Type B pancreatic cell (in vitro differentiated cells): ENCODE data around the gene INPP5A. TPM values are rescaled to one million over a fixed set of nuclear protein-coding genes. Genes with fewer than 3 reads are reported as not detected.

Experiments
- DNase-seq: peaks from one replicate; pipeline ENCODE4 v3.0.0; 2021; ENCODE audit warnings: mixed read lengths; ENCODE audit not compliant: unreplicated experiment; ENCODE audit errors: extremely low spot score
- H3K27ac Mint-ChIP-seq: 2 replicates; pipeline ENCODE4 v1.8.0; 2021; ENCODE audit warnings: mild to moderate bottlenecking, mixed read lengths
- H3K27me3 Mint-ChIP-seq: 2 replicates; pipeline ENCODE4 v1.8.0; 2021; ENCODE audit warnings: mixed read lengths
- H3K36me3 Mint-ChIP-seq: 2 replicates; pipeline ENCODE4 v1.8.0; 2021; ENCODE audit warnings: mixed read lengths
- H3K4me1 Mint-ChIP-seq: one replicate; pipeline ENCODE4 v1.8.0; 2021; ENCODE audit warnings: mixed read lengths; ENCODE audit not compliant: unreplicated experiment
- H3K4me3 Mint-ChIP-seq: 2 replicates; pipeline ENCODE4 v1.8.0; 2021; ENCODE audit warnings: mild to moderate bottlenecking, mixed read lengths
- H3K9me3 Mint-ChIP-seq: 2 replicates; pipeline ENCODE4 v1.8.0; 2021; ENCODE audit warnings: mixed read lengths
- total RNA-seq: library from RNA; stranded (reverse); gene quantifications from 2 replicates; pipeline ENCODE4 v1.2.1, GENCODE V29; 2021; ENCODE audit warnings: low replicate concordance
- TF ChIP-seq, protein P1 (sequence below): fragments of 200-600 bp; sonication (generic); conservative IDR thresholded peaks from 2 replicates; pipeline ENCODE4 v1.5.0; 2021; ENCODE audit warnings: antibody characterized with exemption, mild to moderate bottlenecking

INPP5A gene
- total RNA-seq, 1 donor from 2014 or later: 26.6 TPM

DNA sequence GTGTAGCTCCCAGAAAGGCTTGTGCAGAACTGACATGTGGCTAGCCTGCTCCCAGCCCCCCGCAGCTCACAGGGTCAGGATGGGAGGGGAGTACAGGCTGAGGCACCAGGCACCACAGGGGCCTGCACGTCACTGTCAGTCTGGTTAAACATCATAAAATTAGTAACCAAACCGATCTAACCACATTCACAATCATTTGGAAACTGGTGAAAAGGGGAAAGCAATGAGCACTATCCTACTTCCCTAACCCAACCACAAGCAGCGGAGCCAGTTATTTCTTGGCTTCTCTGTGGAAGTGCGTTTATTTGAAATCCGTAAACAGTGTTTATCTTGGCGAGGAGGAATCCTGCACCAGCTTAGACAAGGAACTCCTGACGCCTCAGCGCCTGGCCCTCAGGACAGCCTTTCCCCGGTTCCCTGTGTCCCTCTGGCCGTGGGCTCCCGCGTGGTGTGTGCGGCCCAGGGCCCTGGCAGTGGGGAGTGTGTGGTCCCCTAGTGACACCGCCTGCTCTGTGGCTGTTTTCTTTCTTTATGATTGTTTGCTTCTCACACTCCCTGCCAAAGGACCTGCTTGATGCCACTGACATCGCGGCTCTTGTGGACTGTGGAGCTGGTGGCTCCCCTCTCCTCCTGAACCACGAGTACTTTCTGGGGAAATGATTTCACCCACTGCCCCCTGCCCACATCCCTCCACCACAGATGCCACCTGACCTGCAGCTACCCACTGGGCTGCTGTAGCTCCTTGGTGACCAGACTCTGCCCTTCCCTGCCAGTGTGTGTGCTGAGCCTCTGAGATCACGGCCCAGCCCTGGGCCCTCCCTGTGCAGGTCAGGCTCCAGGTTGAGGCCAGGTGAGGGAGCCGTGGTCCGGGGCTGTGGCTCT lies 38.0 kb downstream of the INPP5A start:
- Mint-ChIP-seq H3K4me1 (peaks cover 21% of the 10 kb centered on the region), H3K27ac (peak overlapping the region; percentile 66), H3K36me3 (no peaks in the 10 kb centered on the region), H3K27me3 (no peaks in the 10 kb centered on the region), H3K9me3 (no peaks in the 10 kb centered on the region), H3K4me3 (peak overlapping the region; percentile 28)
- DNase-seq: no peak
- TF ChIP-seq, protein P1, sequence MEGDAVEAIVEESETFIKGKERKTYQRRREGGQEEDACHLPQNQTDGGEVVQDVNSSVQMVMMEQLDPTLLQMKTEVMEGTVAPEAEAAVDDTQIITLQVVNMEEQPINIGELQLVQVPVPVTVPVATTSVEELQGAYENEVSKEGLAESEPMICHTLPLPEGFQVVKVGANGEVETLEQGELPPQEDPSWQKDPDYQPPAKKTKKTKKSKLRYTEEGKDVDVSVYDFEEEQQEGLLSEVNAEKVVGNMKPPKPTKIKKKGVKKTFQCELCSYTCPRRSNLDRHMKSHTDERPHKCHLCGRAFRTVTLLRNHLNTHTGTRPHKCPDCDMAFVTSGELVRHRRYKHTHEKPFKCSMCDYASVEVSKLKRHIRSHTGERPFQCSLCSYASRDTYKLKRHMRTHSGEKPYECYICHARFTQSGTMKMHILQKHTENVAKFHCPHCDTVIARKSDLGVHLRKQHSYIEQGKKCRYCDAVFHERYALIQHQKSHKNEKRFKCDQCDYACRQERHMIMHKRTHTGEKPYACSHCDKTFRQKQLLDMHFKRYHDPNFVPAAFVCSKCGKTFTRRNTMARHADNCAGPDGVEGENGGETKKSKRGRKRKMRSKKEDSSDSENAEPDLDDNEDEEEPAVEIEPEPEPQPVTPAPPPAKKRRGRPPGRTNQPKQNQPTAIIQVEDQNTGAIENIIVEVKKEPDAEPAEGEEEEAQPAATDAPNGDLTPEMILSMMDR: no peak

DNA sequence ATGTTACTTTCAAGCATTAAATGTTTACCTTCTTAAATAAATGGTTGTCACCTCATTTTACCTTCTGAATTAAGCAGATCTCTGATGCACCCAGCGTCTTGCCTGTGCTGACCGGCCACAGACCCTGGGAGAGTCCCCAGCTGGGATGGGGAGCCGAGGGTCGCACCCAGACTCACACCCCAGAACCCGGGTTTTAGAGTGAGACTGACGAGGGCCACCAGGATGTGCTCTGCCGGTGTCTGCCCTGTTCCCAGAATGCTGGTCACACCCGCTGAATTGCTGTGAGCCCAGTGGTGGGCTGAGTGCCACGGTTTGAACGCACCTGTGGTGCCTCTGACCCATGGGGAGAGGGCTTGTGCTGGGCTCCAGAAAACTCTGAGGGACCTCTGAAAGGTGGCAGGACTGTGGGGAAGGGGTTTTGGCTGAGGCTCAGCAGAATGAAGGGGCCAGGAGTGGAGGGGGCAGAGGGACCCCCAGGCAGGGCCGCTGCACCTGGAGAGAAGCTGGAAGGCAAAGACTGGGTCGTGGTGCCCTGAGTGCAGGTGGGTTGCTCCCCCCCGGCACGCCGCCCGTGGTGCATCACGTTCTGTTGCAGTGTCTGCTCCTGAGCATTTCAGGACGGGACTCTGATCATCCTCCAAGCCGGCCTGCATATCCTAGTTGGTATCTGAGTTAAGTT lies 39.2 kb downstream of the INPP5A start:
- Mint-ChIP-seq H3K27me3 (no peaks in the 10 kb centered on the region), H3K4me3 (no peak overlapping the region), H3K36me3 (peaks cover 4% of the 10 kb centered on the region), H3K27ac (no peak overlapping the region), H3K9me3 (no peaks in the 10 kb centered on the region), H3K4me1 (peaks cover 21% of the 10 kb centered on the region)
- DNase-seq: no peak
- TF ChIP-seq, protein P1: no peak

- Mint-ChIP-seq H3K9me3 (no peaks in the 10 kb centered on the region), H3K36me3 (peaks cover 4% of the 10 kb centered on the region), H3K27me3 (no peaks in the 10 kb centered on the region), H3K27ac (no peak overlapping the region), H3K4me3 (no peak overlapping the region), H3K4me1 (peaks cover 21% of the 10 kb centered on the region)
- DNase-seq: no peak
- TF ChIP-seq, protein P1: no peak
Measured at GRCh38 chr10:132577350-132578003, 39.9 kb downstream of the INPP5A start.

DNA sequence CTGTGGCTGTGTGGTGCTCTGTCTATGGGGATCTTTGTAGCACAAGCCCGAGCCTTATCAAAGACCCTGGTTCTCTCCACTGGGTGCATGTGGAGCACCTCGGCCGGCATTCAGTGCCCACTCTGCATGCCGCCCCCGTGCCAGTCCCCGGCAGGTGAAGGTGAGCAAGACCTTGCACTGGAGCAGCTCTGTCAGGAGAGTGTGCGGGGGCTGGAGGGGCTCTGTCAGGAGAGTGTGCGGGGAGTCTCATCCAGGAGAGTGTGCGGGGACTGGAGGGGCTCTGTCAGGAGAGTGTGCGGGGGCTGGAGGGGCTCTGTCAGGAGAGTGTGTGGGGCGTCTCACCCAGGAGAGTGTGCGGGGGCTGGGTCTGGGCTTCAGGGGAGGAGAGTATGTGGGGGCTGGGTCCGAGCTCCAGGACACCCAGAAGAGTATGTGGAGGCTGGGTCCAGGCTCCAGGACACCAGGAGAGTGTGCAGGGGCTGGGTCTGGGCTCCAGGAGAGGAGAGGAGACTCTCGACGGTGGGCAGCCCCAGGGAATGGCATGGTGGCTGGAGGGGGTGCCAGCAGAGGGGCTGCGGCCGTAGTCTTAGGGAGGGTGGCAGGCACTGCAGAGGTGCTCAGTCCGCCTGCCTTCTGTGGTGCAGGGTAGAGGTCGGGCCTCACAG lies 40.8 kb downstream of the INPP5A start:
- DNase-seq: no peak
- TF ChIP-seq, protein P1: no peak
- Mint-ChIP-seq H3K27ac (no peak overlapping the region), H3K4me1 (peaks cover 30% of the 10 kb centered on the region), H3K27me3 (no peaks in the 10 kb centered on the region), H3K9me3 (no peaks in the 10 kb centered on the region), H3K4me3 (no peak overlapping the region), H3K36me3 (peaks cover 4% of the 10 kb centered on the region)
